GM19452 (cell line): Measurements from ENCODE around the gene FNDC3B.
"Not testable (repeated sequence)": the region's sequence is repeated elsewhere in the genome, so short reads cannot be mapped to it uniquely, and the experiment has no call there.

Experiments
- ATAC-seq: cut with Tn5 transposase; IDR thresholded peaks from one replicate; pipeline ENCODE4 v1.9.1; 2021; ENCODE audit not compliant: unreplicated experiment

FNDC3B gene

DNA sequence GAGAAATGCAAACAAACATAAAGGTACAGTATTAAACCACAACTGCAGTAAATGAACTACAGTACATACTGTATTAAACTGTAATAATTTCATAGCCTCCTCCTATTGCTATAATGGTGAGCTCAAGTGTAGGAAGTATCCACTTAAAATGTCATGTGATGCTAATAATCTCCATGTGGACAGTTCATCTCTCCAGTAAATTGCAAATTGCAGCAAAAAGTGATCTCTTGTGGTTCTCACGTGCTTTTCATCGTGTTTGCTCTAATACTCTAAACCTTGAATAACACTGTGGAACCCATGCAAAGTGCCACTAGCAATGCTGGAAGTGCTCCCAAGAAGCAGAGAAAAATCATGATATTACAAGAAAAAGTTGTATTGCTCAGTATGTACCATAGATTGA lies 9.2 kb upstream of the FNDC3B start:
- no peak for ATAC-seq

- no peak for ATAC-seq
These were observed 7.4 kb upstream of the FNDC3B start for GRCh38 chr3:172031996-172032395.

DNA sequence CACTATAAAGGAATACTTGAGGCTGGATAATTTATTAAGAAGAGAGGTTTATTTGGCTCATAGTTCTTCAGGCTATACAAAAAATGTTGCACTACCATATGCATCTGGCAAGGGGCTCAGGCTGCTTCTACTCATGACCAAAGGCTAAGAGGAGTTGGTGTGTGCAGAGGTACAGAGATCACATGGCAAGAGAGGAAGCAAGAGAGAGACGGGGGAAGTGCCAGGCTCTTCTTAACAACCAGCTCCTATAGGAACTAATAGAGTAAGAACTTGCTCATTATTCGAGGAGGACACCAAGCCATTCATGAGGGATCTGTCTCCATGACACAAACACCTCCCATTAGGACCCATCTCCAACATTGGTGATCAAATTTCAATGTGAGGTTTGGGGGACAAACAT lies 6.0 kb upstream of the FNDC3B start:
- ATAC-seq, result no peak

- no peak for ATAC-seq
These were observed 4.3 kb upstream of the FNDC3B start for GRCh38 chr3:172034786-172035685.

DNA sequence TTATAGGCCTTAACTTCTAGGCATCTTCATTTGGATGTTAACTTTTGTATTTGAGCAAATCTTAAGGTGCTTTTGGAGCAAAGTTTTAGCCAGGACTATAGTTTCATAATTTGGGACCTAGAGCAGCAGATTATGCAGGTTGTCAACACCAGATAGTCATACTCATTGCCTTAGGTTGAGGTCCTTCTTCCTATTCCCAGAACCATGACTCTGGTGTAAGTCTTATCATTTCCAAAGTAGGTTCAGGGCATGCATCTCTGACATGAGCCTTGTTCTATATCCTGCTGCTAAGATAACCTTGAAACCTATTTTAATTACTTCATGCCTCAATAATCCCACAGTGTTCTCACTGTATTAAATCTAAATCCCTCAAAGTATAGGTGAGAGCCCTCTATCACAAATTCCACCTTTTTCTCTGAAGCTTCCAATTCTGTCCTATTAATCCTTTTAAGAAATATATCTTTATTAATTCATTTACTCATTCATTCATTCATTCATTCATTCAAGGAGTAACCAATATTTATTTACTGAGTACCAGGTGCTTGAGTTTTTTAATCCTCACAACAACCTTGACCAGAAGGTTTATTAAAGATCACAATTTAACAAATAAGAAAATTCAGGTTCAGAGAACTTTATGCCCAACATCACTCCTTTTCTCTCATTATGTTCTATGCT lies 2.7 kb upstream of the FNDC3B start:
- no peak for ATAC-seq

- peak; percentile 2 for ATAC-seq
These were observed 461 bp upstream of the FNDC3B start for GRCh38 chr3:172038798-172039435.

DNA sequence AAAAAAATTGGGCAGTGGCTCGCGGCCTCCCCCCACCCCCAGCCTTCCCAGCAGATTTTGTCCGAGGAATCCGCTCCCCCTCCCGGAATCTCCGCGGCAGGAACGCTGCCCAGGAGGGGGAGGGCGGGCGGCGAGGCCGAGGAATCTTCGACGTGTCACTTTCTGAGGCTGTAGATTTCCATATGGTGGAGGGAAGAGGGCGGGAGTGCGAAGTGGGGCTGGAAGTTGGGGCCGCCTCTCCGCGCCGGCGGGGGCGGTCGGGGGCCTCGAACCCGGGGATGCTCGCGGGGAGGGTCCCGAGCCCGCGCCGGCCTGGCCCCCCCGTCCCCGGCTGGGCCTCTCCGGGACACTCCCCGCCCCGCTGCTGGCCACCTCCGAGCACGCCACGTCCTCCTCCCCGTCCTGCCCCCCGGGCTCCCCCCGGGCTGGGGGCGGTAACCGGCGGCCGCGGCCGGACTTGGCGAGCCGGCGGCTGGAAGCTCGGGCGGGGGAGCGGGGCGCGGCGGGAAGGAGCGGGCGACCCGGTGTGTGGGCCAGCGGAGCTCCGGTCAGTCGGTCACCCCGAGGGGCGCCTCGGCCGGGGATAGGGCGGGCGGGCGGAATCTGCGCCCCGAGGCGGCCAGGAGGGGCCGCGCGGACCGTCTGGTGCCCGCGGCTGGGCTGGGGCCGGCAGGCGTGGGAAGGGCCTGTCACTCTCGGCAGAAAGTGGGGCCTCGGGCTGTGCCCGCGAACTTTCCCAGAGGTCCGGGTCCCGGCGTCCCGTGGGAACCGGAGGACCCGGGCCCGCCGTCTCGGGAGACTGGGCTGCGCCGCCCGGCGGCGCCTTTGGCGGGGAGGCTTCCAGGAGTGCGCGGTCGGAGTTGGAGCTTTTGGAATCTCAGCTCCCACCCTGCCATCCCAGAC lies 951 bp downstream of the FNDC3B start:
- ATAC-seq, result peak; percentile 29

GRCh38 chr3:172040981-172041963 lies 1.9 kb downstream of the FNDC3B start:
- no peak for ATAC-seq

- no peak for ATAC-seq
These were observed 2.8 kb downstream of the FNDC3B start for GRCh38 chr3:172042136-172042662.

DNA sequence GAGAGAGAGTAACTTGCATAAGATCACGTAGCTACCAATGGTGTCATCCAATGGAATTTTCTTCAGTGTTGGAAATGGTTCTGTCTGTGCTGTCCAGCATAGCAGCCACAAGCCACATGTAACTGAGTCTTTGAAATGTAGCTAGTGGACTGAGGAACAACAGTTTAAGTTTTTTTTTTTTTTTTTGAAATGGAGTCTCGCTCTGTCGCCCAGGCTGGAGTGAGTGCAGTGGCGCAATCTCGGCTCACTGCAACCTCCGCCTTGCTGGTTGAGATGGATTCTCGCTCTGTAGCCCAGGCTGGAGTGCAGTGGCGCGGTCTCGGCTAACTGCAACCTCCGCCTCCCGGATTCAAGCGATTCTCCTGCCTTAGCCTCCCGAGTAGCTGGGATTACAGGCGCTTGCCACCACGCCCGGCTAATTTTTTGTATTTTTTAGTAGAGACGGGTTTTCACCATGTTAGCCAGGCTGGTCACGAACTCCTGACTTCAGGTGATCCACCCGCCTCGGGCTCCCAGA lies 3.3 kb downstream of the FNDC3B start:
- not testable (repeated sequence) for ATAC-seq

DNA sequence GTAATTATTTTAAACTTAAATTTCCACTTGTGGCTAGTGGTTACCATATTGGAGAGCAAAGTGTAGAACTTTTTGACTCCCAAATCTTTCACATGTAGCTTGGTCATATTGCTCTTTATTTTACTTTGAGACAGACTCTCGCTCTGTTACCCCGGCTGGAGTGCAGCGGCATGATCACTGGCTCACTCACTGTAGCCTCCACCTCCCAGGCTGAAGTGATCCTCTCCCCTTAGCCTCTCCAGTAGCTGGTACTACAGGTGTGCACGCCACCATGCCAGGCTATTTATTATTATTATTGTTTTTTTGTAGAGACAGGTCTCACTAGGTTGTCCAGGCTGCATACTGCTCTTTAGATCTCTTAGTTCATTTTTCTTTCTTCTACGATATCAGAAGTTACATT lies 3.9 kb downstream of the FNDC3B start:
- ATAC-seq, result no peak

- no peak for ATAC-seq
These were observed 4.4 kb downstream of the FNDC3B start for GRCh38 chr3:172043766-172044165.

DNA sequence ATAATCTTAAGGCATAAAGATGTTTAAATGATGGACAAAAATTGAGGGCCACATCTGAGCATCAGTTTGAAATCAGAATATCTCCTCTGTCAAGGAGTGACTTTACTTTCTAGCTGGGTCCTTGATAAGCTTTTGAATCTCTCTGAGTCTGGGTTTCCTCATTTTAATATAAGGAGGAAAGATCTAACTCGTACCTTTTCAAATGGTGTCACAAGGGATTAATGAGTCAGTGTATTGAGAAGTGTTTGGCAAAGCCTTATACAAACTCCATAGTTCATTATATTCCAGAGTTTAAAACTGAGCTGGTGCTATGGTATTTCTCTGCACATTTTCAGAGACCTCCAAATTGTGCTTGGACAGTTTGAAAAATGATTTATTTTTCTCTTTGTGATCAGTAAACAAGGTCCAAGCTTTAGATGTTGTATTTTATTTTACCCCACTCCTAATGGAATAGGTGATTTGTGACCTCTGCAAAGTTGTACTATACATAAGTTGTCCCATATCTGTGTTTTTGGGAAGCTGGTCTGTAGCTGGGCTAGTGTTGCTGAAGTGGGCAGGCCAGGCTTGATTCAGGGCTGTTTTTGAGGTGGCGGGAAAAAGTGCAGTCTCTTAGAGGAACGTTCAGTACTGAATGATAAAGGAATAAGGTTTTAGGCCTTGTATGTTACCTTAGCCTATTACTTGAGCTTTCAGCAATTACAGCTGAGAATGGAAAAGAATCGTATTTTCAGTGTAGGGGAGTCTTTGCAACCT lies 5.6 kb downstream of the FNDC3B start:
- ATAC-seq, result no peak

DNA sequence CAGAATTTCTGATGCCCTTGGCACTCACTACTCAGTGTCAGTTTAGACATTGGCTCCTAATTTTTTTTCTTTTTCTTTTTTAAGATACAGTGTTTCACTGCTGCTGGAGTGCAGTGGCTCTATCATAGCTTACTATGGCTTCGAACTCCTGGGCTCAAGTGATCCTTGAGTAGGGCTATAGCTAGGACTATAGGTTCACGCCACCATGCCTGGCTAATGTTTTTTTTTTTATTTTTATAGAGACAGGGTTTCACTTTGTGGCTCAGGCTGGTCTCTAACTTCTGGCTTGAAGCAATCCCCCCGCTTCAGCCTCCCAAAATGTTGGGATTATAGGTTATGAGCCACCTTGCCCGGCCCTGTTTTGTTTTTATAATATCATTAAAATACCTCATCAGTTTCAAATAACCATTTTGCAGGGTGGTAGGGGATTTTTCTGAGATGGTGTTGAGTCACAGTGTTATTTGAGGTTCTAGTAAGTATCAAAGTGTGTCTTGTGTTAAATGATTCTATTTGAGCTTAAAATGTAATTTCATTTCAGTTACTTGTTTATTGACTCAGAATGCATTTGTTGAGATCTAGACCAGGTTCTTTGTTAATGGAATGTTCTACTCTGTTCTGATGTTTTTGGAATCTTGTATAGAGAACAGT lies 7.0 kb downstream of the FNDC3B start:
- ATAC-seq, result no peak

GRCh38 chr3:172047567-172048115 lies 8.3 kb downstream of the FNDC3B start:
- no peak for ATAC-seq

DNA sequence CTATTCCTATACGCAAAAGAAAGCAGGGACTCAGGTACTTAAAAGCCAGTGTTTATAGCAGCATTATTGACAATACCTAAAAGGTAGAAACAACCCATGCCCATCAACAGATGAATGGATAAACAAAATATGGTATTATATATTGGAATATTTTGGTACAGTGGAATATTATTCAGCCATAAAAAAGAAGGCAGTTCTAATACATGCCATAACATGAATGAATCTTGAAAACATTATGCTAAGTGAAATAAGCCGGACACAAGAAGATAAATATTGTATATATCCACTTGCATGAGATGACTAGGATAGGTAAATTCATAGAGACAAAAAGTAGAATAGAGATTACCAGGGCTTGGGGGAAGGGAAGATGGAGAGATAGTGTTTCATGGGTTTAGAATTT lies 9.2 kb downstream of the FNDC3B start:
- no peak for ATAC-seq

DNA sequence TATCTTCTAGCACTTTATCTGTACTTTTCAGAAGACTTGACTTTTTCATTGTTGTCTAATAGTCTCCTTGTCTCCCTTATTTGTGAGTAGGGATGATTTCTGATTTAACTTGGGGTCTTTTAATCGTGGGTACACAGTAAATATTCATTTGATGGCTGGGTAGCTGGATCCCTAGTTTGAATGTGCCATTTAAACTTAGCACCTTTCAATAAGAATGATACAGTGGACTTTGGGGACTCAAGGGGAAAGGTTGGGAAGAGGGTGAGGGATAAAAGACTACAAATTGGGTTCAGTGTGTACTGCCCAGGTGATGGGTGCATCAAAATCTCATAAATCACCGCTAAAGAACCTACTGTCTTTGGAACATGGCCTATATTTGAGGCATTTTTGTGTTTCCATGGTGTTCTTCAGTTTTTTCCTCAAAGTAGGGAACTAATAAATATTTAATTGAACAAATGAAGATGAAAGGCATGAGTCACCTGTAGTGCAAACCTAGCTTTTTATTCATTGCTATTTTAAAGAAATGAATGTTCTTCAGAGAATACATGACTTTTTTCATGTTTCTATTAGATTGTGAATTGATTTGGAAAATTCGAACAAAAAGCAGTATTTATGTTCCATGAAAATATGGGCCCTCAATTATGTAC lies 12.1 kb downstream of the FNDC3B start:
- no peak for ATAC-seq
